Activated B cell treated with CpG ODN at 0.5 μM for 24 hours (primary cell): ENCODE data around the gene MRPL32. TPM values are rescaled to one million over a fixed set of nuclear protein-coding genes. Genes with fewer than 3 reads are reported as not detected.

Experiments used
- ATAC-seq: fragments of 200-7000 bp; cut with Tn5 transposase; one replicate; pipeline ENCODE4 v1.10.0; 2021; ENCODE audit warnings: low read depth, mild to moderate bottlenecking, moderate library complexity
- CTCF ChIA-PET: fragments of 350-600 bp; sonication (Branson Sonifier 250); formaldehyde crosslinking; loops from one replicate; lab custom pipeline; 2021; ENCODE audit warnings: antibody characterized with exemption; lab: Charles Lee
- POLR2A ChIA-PET: fragments of 350-600 bp; sonication (Branson Sonifier 250); formaldehyde crosslinking; loops from one replicate; lab custom pipeline; 2021; ENCODE audit warnings: antibody characterized with exemption; lab: Charles Lee
- DNase-seq: peaks from one replicate; pipeline ENCODE4 v3.0.0; 2022
- H3K27ac Mint-ChIP-seq: one replicate; pipeline ENCODE4 v1.8.0; 2020; ENCODE audit warnings: mixed read lengths
- H3K27me3 Mint-ChIP-seq: one replicate; pipeline ENCODE4 v1.8.0; 2021; ENCODE audit warnings: mixed read lengths
- H3K36me3 Mint-ChIP-seq: one replicate; pipeline ENCODE4 v1.8.0; 2021; ENCODE audit warnings: low read depth, mixed read lengths
- H3K4me1 Mint-ChIP-seq: one replicate; pipeline ENCODE4 v1.8.0; 2021; ENCODE audit warnings: mixed read lengths
- H3K4me3 Mint-ChIP-seq: one replicate; pipeline ENCODE4 v1.8.0; 2020; ENCODE audit warnings: mild to moderate bottlenecking, mixed read lengths
- H3K9me3 Mint-ChIP-seq: one replicate; pipeline ENCODE4 v1.8.0; 2020; ENCODE audit warnings: mixed read lengths
- intact Hi-C: fragments of 100-400 bp; cut with micrococcal nuclease; formaldehyde crosslinking; loops from one replicate; pipeline ENCODE4 v1.15.1; 2024
- total RNA-seq: library from RNA; stranded (reverse); gene quantifications from 2 replicates; pipeline ENCODE4 v1.2.3, GENCODE V29; 2022
- TF ChIP-seq, protein P1 (sequence below): fragments of 200-600 bp; IDR thresholded peaks from one replicate; pipeline ENCODE4 v1.8.0; 2022; ENCODE audit warnings: antibody characterized with exemption, mild to moderate bottlenecking

MRPL32 gene
- total RNA-seq, 1 donor from 2014 or later: 38.8 TPM

DNA sequence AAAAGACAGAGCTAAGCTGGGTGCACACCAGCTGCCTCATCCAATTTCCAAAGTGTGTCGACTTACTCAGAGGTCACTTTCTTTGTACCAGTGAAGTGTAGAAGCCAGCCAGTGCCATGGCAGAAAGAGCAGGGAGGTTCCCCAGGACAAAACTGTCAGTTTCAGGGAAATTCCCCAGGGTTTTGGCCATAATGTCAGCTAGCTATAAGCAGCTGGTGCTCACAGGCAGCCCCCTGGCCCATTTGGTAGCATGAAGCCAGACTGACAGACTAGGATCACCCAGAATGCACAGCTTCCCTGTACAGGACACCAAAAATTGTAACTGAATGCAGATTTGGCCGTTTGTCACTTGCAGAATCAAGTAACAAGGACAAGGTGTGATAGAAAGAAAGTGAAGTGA, 28.6 kb downstream of the MRPL32 start:
- no peak for DNase-seq
- H3K4me1 Mint-ChIP-seq: no peaks in the 10 kb centered on the region
- TF ChIP-seq, protein P1, sequence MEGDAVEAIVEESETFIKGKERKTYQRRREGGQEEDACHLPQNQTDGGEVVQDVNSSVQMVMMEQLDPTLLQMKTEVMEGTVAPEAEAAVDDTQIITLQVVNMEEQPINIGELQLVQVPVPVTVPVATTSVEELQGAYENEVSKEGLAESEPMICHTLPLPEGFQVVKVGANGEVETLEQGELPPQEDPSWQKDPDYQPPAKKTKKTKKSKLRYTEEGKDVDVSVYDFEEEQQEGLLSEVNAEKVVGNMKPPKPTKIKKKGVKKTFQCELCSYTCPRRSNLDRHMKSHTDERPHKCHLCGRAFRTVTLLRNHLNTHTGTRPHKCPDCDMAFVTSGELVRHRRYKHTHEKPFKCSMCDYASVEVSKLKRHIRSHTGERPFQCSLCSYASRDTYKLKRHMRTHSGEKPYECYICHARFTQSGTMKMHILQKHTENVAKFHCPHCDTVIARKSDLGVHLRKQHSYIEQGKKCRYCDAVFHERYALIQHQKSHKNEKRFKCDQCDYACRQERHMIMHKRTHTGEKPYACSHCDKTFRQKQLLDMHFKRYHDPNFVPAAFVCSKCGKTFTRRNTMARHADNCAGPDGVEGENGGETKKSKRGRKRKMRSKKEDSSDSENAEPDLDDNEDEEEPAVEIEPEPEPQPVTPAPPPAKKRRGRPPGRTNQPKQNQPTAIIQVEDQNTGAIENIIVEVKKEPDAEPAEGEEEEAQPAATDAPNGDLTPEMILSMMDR: no peak
- ChIA-PET CTCF (no interaction called here), POLR2A (no interaction called here)
- intact Hi-C loops: no loop called here
- H3K27me3 Mint-ChIP-seq: peaks cover 7% of the 10 kb centered on the region
- no peak overlapping the region for H3K4me3 Mint-ChIP-seq
- H3K36me3 Mint-ChIP-seq: no peaks in the 10 kb centered on the region
- ATAC-seq: no peak
- no peaks in the 10 kb centered on the region for H3K9me3 Mint-ChIP-seq
- H3K27ac Mint-ChIP-seq: no peak overlapping the region

DNA sequence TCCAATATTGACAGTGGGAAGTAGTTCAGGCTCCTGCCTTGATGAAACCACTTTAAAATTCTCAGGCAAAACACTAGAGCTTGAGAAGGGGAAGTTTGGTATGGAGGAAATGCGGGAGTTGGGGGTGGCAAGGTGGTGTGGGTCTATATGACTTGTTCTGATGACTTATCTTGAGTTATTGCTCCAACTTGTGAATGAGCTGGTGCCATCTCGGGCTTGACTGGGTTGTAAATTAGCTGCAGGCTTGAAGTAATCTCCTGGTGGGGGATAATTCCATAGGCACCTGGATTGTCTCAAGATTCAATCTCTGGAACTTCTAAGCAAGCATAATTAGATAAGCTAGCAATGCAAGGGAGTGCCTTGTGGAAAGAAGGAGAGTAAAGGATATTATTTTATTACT, 29.0 kb downstream of the MRPL32 start:
- Mint-ChIP-seq H3K4me1 (no peaks in the 10 kb centered on the region), H3K27ac (no peak overlapping the region), H3K4me3 (no peak overlapping the region), H3K27me3 (peaks cover 7% of the 10 kb centered on the region), H3K9me3 (no peaks in the 10 kb centered on the region), H3K36me3 (no peaks in the 10 kb centered on the region)
- ChIA-PET POLR2A (no interaction called here), CTCF (no interaction called here)
- TF ChIP-seq, protein P1: no peak
- intact Hi-C loops: no loop called here
- DNase-seq (no peak), ATAC-seq (no peak)

DNA sequence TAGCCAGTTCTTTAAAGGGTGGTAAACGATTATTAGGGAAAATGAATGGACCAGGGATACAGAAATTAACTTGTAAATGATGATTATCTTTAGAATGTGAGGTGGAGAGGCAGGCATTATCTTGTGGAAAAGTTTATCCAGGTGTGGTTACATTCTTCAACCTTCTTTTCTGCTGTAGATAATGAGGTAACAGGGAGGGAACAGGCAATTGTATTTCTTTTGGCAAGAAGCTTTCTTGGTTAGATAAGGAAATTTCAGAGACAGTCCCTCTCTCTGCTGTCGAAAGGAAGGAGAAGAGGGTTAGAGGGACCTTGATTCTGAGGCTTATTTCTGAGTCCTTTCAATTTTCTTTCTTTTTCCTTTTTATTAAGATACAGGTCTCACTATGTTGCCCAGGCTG, 32.1 kb downstream of the MRPL32 start:
- Mint-ChIP-seq H3K9me3 (no peaks in the 10 kb centered on the region), H3K4me1 (no peaks in the 10 kb centered on the region), H3K4me3 (no peak overlapping the region), H3K36me3 (no peaks in the 10 kb centered on the region), H3K27me3 (peaks cover 13% of the 10 kb centered on the region), H3K27ac (no peak overlapping the region)
- TF ChIP-seq, protein P1: no peak
- ATAC-seq: no peak
- CTCF ChIA-PET: no interaction called here
- POLR2A ChIA-PET: no interaction called here
- no peak for DNase-seq
- intact Hi-C loops: no loop called here

DNA sequence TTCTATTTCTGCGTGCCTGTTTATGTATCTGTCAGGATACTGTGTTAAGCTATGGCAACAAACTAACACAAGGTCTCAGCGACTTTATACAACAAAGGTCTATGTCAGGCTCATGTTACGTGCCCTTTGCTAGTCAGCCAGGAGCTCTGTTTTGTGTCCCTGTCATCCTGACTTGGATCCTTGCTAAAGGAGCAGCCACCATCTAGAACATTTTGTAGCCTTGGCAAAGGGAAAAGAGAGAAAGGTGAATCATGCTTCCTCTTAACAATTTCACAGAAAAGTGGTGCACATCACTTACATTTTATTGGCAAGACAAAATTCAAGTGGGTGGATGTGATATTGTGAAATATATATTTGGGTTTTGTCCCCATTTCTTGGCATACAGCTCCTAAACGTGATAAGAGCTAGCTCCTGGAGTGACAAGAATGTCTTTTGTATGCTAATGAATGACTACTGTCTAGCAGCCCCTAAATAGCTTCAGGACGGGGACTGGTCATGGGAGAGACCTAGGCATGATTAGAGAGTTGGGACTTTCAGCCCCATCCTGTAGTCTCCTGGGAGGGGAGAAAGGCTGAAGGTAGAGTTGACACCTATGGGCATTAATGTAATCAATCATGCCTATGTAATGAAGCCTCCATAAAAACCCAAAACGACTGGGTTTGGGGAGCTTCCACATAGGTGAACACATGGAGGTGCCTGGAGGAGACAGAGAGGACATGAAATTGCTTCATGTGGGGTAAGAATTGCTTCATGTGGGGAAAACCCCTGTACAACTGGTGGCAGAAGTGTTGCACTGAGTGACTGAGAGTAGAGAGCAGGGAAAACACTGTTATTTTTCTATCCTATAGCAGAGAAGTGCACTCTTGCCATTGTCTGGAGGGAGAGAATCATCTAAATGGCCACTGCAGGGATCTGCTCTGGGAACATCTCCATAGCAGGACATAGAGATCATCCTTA, 33.0 kb downstream of the MRPL32 start:
- TF ChIP-seq, protein P1: no peak
- H3K36me3 Mint-ChIP-seq: no peaks in the 10 kb centered on the region
- H3K4me1 Mint-ChIP-seq: no peaks in the 10 kb centered on the region
- no peak overlapping the region for H3K4me3 Mint-ChIP-seq
- DNase-seq (no peak), ATAC-seq (no peak)
- ChIA-PET CTCF (no interaction called here), POLR2A (no interaction called here)
- no peaks in the 10 kb centered on the region for H3K9me3 Mint-ChIP-seq
- H3K27ac Mint-ChIP-seq: no peak overlapping the region
- peaks cover 13% of the 10 kb centered on the region for H3K27me3 Mint-ChIP-seq
- intact Hi-C loops: no loop called here

DNA sequence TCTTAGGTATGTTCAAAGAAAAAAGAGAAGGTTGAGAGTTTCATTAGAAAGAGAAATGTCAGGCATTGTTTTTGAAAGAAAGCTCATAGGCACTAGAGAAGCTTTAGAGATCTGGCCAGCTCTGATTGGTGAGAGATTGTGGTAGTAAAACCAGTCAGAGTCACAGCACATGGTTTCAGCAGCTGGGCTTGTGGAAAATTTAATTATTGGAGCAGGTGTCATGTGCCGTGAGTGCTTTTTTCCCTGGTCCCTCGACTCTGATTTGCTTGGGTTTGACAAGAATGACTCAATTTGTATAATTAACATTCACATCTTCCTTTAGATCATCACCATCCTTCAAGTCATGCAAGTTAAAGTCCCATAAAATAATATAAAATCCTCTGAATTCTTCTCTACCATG, 35.2 kb downstream of the MRPL32 start:
- Mint-ChIP-seq H3K27ac (no peak overlapping the region), H3K36me3 (no peaks in the 10 kb centered on the region), H3K4me1 (no peaks in the 10 kb centered on the region), H3K27me3 (peaks cover 6% of the 10 kb centered on the region), H3K9me3 (no peaks in the 10 kb centered on the region), H3K4me3 (no peak overlapping the region)
- CTCF ChIA-PET: no interaction called here
- POLR2A ChIA-PET: no interaction called here
- ATAC-seq (no peak), DNase-seq (no peak)
- intact Hi-C loops: no loop called here
- TF ChIP-seq, protein P1: no peak
